HG02798 (cell line): Measurements from ENCODE around the gene TMEM217.

Experiments
- ATAC-seq: cut with Tn5 transposase; IDR thresholded peaks from one replicate; pipeline ENCODE4 v1.9.1; 2021; ENCODE audit warnings: mild to moderate bottlenecking; ENCODE audit not compliant: unreplicated experiment, poor library complexity

Gene TMEM217

DNA sequence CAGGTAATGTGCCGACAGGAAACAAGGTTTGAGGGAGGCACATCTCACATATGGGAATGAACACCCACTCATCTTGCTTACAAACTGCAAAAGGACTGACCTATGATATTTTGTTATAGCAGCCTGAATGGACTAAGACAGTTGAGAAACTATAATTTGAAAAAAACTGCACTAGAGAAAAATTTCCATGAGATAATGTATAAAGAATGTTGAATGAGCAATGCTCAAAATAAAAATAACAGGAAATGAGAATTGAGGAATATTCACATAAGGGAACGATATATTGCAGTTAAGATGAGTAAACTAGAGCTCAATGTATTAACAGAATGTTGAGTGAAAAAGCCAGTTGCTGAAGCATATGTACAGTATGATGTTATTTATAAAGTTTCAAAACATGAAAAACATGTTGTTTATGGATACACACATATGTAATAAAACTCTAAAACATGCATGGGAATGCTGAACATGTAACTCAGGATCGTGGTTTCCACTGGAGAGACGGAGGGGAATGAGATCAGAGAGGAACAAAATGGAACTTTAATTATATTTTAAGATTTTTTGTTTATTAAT lies 6.6 kb downstream of the TMEM217 start:
- no peak for ATAC-seq

DNA sequence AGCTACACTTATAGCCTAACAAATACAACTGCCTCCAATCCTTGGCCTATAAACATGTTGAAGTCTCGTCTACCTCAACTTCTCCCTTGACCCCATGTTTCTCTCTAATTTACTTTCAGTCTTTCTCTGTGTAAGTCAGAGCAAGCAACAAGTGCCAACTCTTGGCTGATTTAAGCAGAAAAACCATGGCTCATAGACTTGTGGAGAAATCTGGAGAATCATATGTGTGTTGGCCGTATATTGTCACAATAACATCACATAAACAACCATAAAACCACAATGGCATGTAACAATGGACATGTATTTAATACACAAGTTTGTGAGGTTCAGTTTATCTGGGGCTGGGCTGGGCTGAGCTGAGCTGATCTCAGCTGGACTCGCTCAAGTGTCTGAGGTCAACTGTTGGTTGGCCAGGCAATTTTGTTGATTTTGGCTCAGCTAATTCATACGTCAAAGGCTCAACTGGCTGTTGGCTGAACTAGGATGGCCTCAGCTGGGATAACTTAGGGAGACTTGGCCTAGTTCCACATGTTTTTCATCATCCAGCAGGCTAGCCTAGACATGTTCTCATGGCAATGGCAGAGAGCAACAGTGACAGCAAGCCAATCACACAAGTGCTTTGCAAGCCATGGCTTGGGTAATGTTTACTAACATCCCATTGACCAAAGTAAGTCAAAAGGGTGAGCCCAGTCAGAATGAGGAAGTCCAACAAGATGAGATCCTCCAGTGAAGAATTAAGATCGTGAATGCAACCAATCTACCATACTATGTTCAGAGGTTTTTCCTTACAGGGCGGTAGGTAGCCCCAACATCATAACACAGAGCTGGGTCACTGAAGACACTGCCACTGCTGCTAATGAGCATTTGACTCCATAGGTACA lies 13.3 kb downstream of the TMEM217 start:
- no peak for ATAC-seq

DNA sequence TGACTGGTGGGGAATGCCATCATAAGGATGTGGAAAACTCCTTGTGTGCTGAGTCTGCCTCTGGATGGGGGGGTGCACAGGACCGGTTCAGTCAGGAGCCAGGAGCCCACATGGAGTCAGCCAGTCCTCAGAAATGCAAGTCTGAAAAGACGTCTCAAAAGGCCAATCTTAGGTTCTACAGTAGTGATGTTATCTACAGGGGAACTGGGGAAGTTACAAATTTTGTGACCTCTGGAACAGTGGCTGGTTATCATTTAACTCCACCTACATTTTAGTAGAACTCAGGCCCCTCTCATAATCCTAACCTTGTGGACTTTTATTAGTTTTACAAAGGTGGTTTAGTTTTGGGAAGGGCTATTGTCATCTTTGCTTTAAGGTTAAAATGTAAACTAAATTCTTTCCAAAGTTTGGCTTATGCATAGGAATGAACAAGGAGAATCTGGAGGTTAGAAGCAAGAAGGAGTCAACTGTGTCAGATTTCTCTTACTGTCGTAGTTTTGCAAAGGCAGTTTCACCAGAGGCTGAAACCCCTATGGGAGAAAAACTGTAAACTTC lies 14.1 kb downstream of the TMEM217 start:
- no peak for ATAC-seq

DNA sequence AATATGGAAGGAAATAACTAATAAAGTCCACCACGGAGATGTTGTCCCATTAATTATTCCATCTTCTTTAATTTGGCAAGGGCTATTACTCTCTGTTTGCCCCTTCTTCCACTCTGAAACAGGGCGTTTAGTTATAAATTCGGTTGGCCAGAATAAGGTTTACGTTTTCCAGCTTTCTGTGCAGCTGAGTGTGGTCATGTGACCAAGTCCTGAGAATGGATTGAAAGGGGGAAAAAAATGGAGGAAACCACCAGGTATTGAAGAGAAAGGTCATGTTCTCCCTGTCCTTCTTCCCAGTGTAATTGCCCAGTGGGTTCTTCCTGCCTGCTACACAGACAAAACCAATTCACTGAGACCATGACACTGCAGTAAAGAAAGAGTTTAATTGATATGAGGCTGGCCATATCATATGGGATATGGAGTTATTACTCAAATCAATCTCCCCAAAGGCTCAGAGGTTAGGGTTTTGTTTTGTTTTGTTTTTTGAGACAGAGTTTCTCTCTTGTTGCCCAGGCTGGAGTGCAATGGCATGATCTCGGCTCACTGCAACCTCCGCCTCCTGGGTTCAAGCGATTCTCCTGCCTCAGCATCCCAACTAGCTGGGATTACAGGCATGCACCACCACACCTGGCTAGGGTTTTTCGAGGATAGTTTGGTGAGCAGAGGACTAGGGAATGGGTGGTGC lies 14.7 kb downstream of the TMEM217 start:
- ATAC-seq, result no peak

DNA sequence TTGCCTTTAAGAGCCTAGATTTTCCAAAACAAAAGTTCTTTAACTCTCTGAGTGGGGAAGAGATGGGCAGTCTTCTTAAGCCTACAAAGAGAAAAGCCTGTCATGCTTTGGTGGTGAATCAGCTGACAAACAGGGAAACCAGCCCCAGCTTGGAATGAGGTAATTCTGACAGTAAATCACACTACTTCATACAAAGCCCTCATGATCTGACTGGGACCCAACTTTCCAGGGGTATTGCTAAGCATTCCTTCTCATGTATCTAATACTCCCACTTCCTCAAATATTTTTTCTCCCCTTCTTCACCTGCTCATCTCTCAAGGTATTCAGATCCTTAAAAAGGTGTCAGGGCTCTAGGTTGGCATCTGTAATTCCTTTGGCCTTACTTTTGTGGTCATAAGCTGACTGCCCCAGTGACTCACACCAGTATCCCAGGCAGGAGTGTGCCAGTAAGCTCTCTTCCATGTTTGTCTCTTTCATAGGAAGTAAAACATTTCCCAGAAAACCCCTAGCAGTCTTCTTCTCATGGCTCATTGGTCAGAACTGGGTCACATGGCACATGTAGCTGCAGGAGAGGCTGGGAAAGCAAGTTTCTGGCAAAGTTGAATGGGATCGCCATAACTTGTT lies 15.4 kb downstream of the TMEM217 start:
- no peak for ATAC-seq

DNA sequence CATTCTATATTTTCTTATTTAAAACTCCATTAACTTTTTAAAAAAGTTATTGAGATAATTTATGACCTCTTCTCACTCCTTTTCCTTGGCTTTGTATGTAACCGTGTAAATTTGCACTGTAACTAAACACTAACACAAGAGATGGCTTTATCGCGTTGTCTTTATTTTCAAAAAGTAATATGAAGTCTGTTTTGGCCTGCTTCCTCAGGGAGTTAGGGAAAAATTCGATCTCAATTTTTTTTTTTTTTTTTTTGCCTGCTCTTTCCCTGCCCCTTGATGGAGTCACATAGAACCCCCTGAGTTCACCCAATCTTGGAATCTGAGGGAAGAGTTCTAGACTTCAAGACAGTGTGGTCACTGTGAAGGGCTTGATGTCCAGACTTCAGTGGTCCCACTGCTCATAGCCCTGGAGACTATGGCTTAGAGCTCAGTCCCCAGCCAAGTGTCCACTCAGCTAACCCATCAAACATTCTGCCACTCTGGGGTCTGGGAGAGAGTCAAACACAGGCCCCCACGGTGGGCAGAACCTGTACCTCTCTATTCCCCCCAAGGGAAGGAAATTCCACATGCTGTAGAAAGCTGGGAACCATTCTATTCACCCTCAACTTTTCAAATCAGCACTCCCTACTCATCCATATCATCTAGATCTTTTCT lies 16.0 kb downstream of the TMEM217 start:
- ATAC-seq, result no peak

DNA sequence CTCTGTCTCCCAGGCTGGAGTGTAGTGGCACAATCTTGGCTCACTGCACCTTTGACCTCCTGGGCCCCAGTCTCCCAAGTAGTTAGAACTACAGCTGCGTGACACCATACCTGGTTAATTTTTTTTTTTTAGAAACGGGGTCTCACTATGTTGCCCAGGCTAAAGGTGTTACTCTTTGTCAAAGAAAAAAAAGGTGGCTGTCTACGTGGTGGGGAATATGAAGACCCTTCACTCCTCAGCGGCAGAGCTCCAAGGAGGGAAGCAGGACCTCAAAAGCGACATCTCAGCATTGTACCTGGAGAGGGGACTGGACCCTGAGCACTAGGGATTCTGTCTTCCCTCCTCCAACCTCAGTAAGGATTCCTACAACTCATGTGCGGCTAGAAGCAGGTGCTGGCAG lies 16.8 kb downstream of the TMEM217 start:
- ATAC-seq, result no peak

DNA sequence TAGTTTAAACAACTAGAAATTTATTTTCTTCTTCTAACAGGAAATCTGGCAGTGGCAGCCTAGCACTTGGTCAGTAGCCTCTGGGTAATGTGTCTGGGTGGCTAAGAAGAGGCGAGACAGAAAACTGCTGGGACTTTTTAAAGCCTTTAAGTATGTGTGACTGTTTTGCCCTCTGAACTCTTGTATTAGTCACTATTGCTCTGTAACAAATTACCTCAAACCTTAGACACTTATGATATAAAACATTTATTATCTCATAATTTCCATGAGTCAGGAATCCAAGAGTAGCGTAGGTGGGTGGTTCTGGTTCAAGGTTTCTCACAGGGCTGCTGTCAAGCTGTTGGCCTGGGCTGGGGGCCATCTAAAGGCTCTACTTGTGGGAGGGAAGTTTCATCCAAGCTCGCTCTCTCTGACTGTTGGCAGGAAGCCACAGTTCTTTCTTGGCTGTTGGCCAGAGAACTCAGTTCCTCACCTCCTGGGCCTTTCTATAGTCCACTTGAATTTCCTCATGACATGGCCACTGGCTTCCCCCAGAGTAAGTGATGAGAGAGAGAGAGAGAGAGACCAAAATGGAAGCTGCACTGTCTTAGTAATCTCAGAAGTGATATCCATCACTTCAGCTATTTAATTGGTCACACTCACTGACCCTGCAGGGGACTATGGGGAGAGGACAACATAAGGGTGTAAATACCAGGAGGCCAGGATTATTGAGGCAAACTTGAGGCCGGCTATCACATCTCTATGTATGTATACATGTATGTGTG lies 17.8 kb downstream of the TMEM217 start:
- peak; percentile 70 for ATAC-seq

DNA sequence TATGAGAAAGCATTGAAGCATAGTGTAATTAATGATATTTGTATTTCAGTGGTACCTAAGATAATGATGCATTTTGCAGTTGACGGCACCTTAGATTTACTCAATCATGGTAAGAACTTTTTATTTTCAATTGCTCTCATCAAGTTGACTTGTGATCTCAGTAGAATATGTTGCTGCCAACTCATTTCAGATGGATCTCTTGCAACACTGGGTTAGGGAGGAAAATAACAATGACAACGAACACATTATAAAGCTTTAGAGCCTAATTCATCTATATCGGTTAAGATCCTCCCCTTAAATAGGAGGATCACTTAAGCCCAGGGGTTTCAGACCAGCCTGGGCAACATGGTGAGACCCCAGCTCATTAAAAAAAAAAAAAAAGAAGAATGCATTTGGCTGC lies 18.4 kb downstream of the TMEM217 start:
- ATAC-seq, result no peak

DNA sequence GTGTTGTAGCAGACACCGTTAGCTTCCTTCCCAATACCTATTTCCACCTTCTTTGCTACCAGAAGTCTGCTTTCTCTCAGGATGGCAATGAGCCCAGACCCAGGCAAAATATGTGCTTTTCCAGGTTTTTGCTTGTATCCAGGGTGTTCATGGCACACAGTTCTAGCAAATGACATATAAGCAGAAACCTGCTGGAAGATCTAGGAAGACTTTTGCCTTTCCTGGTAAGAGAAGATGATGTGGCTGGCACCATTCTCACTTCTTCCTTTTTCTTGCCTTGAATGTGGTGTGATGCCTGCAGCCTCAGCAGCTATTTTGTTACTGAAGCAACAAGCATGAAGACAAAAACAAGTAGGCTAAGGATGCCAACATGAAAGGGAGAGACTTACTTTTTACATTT lies 19.6 kb downstream of the TMEM217 start:
- no peak for ATAC-seq

DNA sequence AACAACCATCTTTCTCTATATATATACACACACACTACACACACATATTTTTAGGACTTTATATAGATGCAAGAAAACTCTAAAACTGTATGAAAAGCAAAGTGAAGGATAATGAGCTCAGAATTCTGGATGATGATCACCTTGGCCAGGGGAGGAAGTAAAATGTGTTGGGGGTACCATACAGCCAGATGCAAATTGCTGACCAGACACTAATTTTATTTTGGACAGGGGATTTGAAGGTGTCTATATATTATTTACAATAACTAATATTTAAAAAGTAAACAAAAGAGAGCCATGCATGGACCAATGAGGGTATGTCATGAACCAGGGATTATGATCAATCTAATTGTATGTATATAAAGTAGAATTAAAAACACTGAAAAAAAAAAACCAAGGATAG lies 20.2 kb downstream of the TMEM217 start:
- ATAC-seq, result no peak

DNA sequence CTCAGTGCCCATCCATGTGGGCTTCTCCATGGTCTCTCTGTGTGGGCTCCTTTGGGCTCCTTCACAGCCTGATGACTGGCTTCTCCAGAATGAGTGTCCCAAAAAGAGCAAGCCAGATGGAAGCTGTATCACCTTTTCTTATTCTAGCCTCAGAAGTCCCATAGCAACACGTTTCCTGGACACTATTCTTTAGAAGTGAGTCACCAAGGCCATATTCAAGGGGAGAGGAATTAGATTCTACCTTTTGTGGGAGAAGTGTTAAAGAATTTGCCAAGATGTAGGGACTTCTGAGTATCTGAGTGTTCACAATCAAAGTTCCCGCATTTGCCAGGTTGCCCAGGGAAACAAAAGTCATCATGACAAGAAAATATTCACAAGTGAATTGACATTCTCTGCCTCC lies 21.0 kb downstream of the TMEM217 start:
- no peak for ATAC-seq

DNA sequence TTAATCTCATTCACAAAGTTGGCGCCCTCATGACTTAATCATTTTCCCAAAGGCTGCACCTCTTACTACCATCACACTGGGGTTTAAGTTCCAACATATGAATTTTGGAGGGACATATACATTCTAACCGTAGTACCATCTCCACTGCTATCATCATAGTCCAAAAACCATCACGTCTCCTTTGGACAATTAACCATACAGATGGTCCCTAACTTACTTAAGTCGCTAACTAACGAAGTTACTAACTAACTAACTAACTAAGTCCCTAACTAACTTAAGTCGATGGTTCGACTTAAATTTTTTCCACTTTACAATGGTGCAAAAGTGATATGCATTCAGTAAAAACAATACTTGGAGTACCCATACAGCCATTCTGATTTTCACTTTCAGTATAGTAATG lies 24.4 kb downstream of the TMEM217 start:
- no peak for ATAC-seq

DNA sequence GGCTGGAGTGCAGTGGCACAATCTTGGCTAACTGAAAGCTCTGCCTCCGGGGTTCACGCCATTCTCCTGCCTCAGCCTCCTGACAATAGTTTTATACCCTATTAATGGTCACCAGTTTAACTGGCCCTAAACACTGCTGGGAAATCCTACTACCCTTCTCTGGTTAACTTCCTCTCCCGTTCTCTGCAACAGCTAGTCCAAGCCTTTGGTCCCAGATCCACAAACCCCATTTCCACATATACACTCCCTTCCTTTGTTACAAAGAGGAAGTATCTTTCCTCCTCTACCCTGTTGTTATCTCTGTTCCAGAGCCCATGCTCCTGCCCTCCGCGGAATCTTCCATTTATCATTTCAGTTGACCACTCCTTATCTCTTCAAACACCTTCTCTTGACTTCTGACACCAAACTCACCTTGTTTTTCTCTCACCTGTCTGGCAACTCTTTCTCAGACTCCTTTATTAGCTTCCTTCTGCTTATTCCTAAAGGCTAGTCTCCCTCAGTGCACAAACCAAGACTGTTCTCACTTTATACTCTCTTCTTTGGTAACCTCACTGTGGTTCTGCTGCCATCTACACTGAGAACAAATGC lies 25.4 kb downstream of the TMEM217 start:
- no peak for ATAC-seq

DNA sequence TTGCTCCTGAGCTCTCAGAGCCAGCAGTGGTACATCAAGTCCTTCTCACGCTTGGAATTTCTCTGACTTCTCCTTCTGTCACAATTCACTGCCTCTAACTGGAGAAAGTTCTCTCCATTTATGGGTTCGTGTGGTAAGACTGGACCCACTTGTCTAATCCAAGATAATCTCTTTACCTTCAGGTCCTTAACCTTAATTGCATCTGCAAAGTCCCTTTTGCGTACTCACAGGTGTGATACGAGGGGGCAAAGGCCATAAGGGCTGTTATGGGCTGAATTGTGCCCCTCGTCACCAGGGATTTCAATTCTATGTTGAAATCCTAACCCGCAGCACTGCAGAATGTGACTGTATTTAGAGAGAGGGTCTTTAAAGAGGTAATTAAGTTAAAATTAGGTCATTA lies 27.8 kb downstream of the TMEM217 start:
- ATAC-seq, result no peak

DNA sequence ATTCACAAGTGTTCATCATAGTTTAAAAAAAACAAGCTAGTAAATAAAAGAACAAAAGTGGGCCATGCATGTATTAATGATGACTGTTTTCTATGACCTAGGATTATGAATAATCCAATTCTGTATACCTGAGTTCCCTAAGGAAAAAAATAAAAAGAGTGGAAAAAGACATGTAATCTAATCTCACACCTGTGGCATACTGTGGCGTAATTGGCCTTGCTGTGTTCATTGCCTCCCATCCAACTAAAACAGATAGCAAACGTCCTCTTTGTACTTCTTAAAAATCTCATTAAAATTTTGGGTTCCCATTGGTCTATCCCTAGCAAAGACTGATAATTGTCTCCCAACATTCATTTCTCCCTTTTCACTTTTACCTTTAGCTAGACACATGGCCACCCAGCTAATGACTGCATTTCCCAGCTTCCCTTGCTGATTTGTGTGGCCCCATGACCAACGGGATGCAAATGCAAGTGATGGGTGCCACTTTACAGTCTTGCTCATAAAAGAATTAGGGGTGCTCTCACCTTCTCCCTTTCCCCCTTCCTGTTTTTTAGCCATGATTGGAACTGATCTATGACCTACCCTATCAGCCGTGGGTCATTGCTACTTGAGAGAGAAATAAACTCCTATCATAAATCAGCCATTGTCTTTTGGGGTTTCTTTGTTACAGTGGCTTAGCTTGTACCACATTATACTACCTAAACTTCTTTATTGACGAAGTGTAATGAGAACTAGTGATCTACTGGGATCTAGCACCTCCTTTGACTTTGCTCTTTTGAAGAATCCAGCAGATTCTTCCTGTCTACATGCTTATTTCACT lies 32.4 kb downstream of the TMEM217 start:
- ATAC-seq, result no peak

DNA sequence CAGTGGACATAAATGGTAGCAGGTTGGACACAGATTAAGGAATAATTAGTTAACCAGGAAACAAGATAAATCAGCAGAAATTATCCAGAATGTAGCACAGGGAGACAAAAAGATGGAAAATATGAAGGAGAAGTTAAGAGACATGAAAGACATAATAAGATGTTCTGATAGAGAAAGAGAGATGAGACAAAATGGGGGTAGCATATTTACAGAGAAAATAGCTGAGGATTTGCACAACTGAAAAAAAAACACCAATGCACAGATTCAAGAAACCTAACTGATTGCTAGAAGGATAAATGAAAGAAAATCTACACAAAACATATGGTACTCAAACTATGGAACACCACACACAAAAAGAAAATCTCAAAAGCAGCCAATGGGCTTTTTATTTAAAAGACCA lies 35.0 kb downstream of the TMEM217 start:
- ATAC-seq, result no peak
